GM21447 (cell line): ENCODE data around the gene ADPRH.
A peak's percentile ranks its signal among the peaks of the same experiment; 100 is the strongest.
"Not testable (repeated sequence)": the region's sequence is repeated elsewhere in the genome, so short reads cannot be mapped to it uniquely, and the experiment has no call there.

ENCODE experiments used
- ATAC-seq: cut with Tn5 transposase; IDR thresholded peaks from one replicate; pipeline ENCODE4 v1.9.1; 2021; ENCODE audit not compliant: unreplicated experiment

The ADPRH gene

DNA sequence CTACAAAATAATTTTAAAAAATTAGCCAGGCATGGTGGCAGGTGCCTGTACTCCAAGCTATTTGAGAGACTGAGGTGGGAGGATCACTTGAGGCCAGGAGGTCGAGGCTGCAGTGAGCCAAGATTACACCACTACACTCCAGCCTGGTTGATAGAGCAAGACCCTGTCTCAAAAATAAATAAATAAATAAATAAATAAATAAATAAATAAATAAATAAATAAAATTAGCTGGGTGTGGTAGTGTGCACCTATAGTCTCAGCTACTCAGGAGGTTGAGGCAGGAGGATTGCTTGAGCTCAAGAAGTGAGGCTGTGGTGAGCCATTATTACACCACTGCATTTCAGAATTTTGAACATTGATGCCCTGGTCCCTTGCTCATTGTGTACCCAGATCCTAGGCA lies 15.6 kb downstream of the ADPRH start:
- ATAC-seq: not testable (repeated sequence)

DNA sequence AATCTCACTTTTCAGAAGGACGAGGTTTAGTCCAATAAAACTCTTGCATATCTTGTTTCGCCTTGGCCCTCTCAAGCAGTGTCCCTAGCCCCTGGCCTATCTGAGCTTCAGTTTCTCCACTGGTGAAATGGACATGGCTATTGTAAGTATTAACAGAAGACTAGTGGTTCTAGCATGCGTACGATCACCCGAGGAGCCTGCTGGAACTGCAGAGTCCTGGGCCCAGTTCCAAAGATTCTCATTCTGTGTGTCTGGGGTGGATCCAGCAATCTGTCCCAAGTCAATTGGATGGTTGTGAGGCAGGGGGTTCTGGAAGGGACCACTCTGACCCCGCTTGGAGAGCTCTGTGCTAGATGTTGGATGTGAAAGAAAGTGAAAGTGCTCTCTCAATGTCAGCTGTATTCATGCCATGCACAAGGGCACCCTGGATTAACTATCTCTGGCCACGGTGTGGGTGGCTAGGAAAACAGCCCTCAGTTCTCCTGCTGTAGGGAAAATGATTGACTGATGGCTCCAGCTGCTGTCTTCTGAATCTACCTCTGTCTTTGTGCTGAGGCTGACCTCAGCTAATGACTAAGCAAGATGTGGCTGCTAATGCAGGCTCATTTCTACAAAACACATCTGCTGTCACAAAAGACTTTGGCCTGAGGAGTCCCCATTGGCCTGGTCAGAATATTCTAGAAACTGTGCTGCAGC lies 16.5 kb downstream of the ADPRH start:
- no peak for ATAC-seq

DNA sequence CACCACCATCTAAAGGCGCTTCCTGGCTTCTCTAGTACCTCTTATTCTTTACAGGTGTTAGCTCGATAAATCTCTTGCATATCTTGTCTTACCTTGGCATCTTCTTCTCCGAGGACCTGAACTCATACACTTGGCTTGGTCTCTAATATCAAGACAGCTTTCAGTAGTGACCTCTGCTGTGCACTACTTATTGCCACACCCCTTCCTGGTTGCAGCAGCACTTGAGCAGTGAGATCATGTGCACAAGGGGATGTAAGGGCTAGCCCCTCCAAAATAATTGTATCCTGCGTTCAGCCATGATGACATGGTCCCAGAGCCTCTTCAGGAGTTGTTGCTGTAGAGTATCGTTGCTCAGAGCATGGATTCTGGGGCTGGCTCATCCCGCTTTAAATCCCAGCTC lies 17.1 kb downstream of the ADPRH start:
- no peak for ATAC-seq

DNA sequence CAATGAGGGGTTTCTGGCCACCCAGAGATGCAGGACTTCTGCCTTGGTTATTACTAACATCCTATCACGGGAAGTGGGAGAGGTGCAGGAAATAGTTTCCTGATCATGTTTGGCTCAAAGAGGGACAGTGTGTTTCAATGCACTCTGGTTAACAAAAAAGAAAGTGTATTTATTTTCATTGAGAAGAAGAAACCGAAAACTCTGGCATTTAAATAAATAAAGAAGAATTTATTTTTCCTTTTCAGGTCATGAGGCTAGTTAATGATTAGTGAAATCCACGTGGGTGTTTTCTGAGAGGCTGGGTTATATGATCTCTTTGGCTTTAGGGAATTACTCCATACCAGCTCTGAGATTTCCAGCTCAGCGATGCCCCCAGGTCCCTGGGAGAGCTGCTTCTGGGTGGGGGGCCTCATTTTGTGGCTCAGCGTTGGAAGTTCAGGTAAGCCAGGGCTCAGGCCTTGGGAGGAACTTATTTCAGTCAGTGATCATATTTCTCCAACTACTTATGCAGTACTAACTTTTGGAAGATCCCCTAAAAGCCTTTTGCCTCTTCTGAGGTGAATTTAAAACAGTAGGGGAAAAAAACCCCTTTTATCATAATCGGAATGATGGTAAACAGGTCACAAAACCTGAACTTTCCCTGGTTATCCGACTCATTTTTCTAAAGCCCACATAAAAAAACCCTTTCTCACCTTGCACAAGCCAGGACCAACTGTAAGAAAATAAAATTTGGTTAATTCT lies 18.4 kb downstream of the ADPRH start, which contains the start of gene PLA1A:
PLA1A (plus strand) TSS at position 338 of the 741 bp plus-strand sequence; CDS start at position 367, 29 bp downstream.
- no peak for ATAC-seq

DNA sequence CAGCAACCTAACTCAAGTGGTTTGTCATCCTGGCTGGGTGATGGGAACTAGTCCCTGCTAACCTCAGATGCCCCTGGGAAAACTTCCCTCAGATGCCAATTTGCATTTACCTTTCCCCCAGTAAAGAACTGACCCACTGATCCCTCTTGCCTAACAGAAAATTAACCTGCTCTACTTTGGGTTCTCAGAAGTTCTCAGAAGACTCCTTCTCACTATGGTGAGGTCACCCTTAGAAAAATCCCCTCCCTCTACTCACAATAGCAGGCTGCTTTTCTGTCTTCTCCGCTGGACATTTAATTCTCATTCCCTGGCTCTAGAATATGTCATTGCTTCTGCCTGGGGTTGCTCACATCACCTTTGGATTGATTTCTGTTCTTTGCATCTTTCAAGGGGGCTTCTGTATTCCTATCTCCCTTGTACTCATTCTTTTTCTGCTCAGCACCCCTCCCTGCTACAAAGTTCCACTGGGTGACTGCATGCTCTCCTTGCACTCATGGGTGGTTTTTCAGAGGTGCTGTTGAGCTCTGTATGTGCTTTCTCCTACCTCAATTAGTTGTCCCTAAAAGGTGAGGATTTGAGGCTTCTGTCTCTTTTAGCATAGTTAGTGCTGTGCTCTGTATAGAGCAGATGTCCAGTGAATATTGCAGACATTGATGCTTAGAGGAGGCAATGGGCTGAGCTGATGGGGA lies 19.3 kb downstream of the ADPRH start:
- ATAC-seq: peak; percentile 41

DNA sequence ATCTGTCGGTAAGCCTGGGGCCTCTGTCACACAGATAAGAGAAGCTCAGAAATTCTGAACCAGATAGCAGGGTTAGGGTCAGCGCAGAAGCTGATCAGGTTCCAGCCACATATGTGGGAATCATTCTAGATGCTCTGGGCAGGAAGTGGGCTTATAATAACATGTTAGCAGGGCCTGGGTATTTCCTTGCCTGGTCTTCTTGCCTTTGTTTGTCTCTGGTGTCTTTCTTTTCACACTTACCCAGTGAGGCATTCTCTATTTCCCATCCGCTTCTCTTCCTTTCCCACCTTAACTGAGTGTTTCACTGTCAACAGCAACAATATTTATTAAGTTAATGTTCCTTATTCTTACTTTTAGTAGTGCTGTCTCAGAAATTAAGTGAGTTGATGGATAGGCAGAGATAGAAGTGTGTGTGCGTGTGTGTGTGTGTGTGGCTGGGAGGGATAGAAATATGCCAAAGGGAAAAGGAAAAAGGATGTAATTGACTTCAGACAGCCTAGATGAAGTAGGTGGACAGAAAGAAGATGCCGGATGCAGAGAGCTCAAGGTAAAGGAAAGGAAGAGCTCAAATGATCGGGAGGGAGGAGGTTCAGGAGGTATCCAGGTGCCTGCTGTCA lies 20.4 kb downstream of the ADPRH start:
- ATAC-seq: no peak

DNA sequence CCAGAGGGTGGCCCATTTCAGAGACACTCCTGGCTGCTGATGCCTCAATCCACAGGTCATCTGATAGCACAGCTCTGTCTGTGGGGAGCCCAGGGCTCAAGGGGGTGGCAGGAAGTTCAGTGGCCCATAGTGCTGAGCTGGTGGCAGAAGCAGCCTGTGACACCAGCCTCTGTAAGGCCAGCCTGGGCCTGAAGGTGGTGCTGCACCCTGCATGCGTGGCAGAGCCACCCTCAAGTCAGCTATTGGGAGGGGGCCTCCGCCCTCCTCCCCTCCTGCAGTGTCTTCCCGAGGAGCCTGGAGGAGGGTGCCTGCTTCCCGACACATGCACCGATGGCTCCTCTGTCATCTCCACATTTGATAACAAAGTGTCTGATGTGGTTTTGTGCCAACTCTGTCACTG lies 21.4 kb downstream of the ADPRH start:
- peak; percentile 59 for ATAC-seq

DNA sequence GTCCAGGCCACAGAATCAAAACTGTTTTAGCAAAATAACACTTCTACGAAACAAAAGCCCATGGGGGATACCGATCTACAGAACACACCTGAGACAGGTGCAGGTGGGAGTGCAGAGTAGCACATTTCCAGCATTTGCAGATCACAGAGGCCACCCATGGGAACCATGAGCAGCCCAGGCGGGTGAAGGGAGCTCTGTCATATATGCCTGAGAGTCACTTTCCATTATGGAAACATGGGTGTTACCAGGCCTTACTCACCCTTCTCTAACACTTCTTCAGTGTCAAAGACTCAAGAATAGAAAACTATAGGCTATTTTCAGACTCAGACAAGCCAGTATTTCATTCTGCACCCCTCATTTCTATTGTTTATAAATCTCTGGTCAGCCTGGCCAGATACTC lies 21.9 kb downstream of the ADPRH start:
- ATAC-seq: peak; percentile 26

DNA sequence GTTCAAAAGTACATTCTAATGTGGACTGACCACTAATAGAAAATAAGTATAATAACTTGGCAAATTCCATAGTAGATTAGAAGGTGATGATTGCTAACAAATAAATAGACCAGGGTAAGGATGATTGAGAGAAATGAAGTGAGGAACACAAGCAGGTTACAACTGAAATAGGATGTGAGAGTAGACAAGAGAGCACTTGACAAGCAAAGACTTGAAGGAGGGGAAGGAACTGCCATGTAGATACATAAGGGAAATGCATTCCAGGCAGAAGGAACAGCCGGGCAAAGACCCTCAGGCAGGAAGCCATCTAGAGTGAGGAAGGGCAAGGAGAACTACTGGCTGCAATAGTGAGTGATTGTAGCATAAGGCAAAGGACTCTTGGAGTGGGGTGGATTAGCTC lies 23.4 kb downstream of the ADPRH start:
- ATAC-seq: no peak

DNA sequence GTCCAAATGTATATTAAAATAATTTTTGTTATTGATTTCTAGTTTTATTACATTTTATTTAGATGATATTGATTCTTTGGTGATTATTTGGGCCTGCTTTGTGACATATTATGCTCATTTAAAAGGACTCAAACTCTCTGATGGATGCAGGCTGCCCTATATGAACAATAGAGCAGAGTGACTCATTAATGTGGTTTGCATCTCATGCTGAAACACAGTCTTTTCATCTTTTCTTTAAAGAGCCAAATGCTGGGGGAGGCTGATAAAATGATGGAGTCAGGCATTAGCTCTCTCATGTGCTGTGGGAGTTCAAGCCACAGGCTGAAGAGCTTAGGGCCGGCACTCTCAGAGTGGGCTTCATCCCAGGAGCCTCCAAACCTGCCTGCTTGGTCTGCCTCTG lies 25.6 kb downstream of the ADPRH start:
- ATAC-seq: no peak

DNA sequence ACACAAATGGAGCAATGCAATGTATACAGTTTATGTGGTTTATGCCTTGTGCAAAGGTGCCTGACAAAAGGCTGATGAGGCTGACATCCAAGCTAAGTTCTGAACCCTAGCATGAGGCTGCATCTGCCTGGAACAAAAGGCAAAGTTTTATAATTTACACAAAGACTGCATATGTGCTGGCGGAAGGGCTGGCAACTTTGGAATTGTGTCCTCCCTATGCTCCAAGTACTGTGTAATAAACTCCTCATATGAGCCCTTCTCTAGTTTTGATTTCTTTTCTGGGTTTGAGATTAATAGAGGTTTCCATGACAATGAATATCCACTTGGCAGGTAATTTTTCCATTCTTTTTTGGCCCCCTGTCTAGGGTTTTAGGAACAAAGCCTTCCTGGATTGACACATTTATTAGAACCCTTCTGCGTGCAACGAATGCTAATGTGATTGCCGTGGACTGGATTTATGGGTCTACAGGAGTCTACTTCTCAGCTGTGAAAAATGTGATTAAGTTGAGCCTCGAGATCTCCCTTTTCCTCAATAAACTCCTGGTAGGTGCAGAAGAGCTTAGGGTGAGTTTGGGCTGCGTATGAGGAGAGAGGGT lies 29.2 kb downstream of the ADPRH start:
- no peak for ATAC-seq

DNA sequence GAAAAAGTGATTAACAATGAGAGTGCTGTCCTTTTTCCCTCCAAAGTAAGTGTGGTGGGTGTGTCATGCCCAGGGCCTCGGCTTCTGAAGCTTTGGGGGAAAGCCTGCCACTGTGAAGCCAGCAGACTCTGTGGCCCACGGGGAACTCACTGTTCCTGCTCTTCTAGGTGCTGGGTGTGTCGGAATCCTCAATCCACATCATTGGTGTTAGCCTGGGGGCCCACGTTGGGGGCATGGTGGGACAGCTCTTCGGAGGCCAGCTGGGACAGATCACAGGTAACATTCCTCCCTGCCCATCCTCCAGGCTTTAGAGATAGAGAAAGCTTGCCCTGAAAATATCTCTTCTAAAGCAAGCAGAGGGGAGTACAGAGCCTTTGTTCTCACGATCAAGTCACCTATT lies 30.0 kb downstream of the ADPRH start:
- no peak for ATAC-seq

DNA sequence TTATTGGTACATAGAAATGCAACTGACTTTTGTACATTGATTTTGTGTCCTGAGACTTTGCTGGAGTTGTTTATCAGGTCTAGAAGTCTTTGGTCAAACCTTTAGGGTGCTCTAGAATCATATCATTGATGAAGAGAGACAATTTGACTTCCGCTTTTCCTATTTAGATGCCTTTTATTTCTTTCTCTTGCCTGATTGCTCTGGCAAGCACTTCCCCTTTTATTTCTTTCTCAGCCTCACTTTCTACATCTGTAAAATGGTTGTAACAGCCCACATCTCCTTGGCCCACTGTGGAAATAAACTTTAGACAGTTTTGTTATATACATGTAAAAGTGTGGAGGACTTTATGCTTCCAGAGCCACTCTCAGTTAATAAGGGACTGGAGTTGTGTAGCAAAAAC lies 32.4 kb downstream of the ADPRH start:
- ATAC-seq: no peak

DNA sequence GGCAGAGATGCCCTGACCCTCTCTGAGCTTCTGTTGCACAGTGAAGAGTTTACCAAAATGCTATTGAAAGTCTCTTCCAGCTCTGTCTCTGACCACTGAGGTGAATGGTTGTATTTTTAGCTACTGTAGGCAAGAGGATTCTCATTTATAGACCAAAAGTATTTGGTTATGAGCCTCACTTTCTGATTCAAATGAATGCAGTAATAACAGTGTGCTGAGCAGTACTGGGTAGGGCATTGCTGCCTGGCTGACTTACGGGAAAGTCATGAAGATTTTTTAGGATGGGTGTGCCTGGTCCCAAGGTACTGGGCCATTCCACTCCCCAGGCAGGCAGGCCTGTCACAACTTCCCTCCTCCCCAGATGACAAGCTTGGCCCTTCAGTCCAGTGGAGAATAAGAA lies 33.9 kb downstream of the ADPRH start:
- no peak for ATAC-seq

DNA sequence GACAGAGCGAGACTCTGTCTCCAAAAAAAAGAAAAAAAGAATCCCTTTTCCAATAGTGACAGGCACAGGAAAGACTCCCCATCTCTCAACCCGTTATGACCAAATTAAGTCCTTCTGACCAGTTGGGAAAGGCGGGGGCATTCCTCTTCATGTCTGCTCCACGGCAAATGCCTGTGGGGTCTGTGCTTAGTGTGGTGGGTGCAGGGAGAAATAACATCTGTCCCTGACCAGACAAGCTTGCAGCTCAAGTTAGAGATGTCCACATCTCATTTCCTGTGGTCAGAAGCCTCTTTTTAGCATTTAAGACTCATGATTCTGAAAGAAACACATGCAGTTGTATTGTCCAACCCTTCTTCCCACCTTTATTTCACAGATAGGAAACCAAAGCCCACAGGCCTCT lies 34.6 kb downstream of the ADPRH start:
- no peak for ATAC-seq

DNA sequence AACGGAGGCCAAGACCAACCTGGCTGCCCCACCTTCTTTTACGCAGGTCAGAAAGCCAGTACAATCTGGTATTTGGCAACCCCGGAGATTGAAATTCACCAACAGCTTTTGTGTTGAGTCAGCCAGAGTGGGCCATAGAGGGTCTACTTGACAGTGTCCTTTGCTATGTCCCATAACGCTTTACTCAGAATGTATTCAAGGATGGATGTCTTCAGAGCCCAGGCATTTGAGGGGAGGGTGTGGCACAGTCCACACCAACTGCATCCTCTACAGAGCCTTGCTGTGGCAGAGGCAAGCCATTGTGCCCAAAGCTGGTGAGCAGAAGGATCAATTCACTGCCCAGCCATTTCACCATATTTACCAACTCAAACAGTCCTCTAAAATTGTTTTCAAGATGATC lies 36.8 kb downstream of the ADPRH start:
- ATAC-seq: no peak

DNA sequence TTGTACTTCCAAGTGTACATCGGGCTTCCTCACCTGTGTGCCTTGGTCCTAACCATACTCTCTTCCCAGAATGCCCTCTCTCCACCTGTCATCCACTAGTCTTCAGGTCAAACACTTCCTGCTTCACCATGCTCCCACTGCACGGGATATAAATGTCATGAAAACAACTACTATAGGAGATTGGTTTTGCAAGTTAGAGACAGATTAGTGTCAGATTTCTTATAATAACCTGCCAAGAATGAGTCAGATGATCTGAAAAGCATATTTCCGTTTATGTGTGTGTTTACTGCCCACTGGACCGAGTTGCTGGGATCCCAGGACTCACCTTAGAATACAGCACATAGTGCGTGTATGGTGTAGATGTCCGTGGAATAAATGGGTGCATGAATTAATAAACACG lies 39.8 kb downstream of the ADPRH start:
- ATAC-seq: no peak

DNA sequence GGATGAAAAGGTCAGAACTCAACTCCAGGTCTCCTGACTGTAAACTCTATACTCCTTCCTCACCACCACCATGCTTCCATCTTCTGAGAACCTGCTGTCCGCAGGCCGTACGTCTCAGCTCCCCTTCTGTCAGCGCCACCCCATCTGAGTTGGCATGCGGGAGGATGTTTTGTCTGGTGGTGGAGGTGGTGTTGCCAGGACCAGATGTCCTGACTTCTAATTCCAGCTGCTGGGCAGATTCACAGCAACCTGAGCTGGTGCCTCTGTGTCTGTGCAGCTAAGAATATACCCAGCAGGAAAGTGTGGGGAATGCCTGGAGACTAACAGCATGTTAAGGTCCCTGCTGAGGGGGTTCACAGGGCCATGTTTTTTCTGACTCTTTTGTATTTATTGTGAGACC lies 41.6 kb downstream of the ADPRH start:
- no peak for ATAC-seq

DNA sequence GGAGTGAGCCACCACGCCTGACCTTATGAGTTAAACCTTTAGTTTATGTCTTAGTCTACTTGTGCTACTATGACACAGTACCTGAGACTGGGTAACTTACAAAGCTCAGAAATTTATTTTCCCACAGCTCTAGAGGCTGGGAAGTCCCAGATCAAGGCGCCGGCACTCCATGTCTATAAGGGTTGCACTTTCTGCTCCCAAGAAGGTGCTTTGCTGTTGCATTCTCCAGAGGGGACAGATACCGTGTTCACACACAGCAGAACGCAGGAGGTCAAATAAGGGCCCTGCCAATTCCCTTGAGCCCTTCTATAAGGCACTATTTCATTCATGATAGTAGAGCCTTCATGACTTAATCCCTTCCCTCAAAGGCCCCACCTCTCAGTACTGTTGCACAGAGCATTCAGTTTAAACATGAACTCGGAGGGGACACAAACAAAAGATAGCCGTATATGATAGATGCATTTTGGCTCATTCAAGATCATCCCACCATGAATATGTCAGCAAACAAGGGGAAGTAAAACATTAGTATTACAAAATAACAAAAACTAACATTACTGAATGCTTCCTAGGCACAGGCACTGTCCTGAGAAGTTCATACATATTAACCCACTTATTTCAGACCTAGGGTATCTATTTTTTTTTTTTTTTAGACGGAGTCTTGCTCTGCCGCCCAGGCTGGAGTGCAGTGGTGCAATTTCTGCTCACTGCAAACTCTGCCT lies 44.9 kb downstream of the ADPRH start:
- ATAC-seq: no peak

DNA sequence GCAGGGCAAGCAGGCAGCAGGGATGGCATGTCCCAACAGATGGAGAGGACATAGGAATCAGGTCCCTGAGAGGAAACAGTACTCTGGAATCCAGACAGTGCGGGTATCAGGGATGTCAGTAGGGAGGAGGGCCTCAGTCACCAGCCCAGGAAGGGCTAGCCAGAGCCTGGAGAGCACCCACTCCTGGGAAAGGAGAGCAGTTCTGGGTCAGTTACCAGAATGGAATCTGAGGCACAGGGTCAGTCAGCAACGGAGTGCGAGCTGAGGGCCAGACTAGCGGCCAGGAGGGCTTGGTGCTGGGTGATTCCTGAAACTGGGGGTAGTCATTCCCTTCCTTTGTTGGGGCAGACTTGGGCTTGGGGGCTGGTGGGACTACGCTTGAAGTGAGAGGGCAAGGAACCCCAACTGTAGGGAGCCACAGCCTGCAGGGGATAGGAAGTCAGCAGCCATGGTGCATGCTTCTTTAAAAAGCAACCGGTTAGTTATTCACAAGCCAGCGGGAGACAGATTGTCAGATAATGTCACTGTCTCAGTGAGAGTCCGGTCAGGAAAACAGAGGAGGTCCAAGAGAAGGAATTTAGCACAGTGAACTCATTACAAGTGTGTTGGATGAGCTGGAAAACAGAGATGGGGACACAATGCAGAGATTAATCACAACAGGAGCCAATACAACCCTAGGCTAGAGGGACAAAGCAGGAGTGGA lies 46.3 kb downstream of the ADPRH start:
- no peak for ATAC-seq
